KMS-11 (cell line): ENCODE measurements around the gene SMIM17.

ENCODE experiments used
- H2AFZ ChIP-seq: fragments of 200-600 bp; sonication (generic); 2 replicates; pipeline ENCODE4 v1.6.1; 2016; ENCODE audit warnings: antibody characterized with exemption, mixed run types, low read depth
- H3K27ac ChIP-seq: fragments of 200-600 bp; sonication (generic); 2 replicates; pipeline ENCODE4 v1.6.1; 2016; ENCODE audit warnings: mild to moderate bottlenecking, mixed run types
- H3K27me3 ChIP-seq: fragments of 200-600 bp; sonication (generic); 2 replicates; pipeline ENCODE4 v1.6.1; 2017; ENCODE audit warnings: mild to moderate bottlenecking, low read depth, mixed run types, moderate library complexity; ENCODE audit not compliant: insufficient read depth
- H3K36me3 ChIP-seq: fragments of 200-600 bp; sonication (generic); 2 replicates; pipeline ENCODE4 v1.6.1; 2017; ENCODE audit warnings: mild to moderate bottlenecking, mixed run types; ENCODE audit not compliant: insufficient read depth
- H3K4me1 ChIP-seq: fragments of 200-600 bp; sonication (generic); 2 replicates; pipeline ENCODE4 v1.6.1; 2016; ENCODE audit warnings: mild to moderate bottlenecking, low read depth, mixed run types; ENCODE audit not compliant: poor library complexity, severe bottlenecking
- H3K4me2 ChIP-seq: fragments of 200-600 bp; sonication (generic); 2 replicates; pipeline ENCODE4 v1.7.0; 2016; ENCODE audit warnings: mild to moderate bottlenecking, mixed run types
- H3K4me3 ChIP-seq: fragments of 200-600 bp; sonication (generic); IDR thresholded peaks from 2 replicates; pipeline ENCODE4 v1.6.1; 2017; ENCODE audit warnings: low read depth, low read length, mixed read lengths; ENCODE audit not compliant: insufficient read depth
- H3K79me2 ChIP-seq: fragments of 200-600 bp; sonication (generic); 2 replicates; pipeline ENCODE4 v1.6.1; 2016; ENCODE audit warnings: low read depth, mixed run types; ENCODE audit not compliant: insufficient read depth
- H3K9ac ChIP-seq: fragments of 200-600 bp; sonication (generic); 2 replicates; pipeline ENCODE4 v1.6.1; 2016; ENCODE audit warnings: mild to moderate bottlenecking, mixed run types
- H4K20me1 ChIP-seq: fragments of 200-600 bp; sonication (generic); 2 replicates; pipeline ENCODE4 v1.6.1; 2016; ENCODE audit warnings: mild to moderate bottlenecking, mixed run types; ENCODE audit not compliant: insufficient read depth
- TF ChIP-seq, protein P1 (sequence below): fragments of 200-600 bp; sonication (generic); conservative IDR thresholded peaks from 2 replicates; pipeline ENCODE4 v1.6.1; 2017; ENCODE audit warnings: low read depth, mild to moderate bottlenecking, antibody characterized with exemption, low read length, moderate library complexity, mixed read lengths

Gene SMIM17

GRCh38 chr19:56625708-56626107 is 17.3 kb upstream of the SMIM17 start:
- H3K79me2 ChIP-seq, result no peaks in the 10 kb centered on the region
- TF ChIP-seq, protein P1, sequence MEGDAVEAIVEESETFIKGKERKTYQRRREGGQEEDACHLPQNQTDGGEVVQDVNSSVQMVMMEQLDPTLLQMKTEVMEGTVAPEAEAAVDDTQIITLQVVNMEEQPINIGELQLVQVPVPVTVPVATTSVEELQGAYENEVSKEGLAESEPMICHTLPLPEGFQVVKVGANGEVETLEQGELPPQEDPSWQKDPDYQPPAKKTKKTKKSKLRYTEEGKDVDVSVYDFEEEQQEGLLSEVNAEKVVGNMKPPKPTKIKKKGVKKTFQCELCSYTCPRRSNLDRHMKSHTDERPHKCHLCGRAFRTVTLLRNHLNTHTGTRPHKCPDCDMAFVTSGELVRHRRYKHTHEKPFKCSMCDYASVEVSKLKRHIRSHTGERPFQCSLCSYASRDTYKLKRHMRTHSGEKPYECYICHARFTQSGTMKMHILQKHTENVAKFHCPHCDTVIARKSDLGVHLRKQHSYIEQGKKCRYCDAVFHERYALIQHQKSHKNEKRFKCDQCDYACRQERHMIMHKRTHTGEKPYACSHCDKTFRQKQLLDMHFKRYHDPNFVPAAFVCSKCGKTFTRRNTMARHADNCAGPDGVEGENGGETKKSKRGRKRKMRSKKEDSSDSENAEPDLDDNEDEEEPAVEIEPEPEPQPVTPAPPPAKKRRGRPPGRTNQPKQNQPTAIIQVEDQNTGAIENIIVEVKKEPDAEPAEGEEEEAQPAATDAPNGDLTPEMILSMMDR, result no peak
- no peak overlapping the region for H3K9ac ChIP-seq
- H3K27ac ChIP-seq, result no peak overlapping the region
- H3K4me3 ChIP-seq, result no peak overlapping the region
- no peaks in the 10 kb centered on the region for H3K27me3 ChIP-seq
- no peak overlapping the region for H2AFZ ChIP-seq
- no peak overlapping the region for H3K4me2 ChIP-seq
- no peaks in the 10 kb centered on the region; the same call in 1 of the 2 replicates for H3K36me3 ChIP-seq
- H3K4me1 ChIP-seq, result no peaks in the 10 kb centered on the region
- no peaks in the 10 kb centered on the region for H4K20me1 ChIP-seq

DNA sequence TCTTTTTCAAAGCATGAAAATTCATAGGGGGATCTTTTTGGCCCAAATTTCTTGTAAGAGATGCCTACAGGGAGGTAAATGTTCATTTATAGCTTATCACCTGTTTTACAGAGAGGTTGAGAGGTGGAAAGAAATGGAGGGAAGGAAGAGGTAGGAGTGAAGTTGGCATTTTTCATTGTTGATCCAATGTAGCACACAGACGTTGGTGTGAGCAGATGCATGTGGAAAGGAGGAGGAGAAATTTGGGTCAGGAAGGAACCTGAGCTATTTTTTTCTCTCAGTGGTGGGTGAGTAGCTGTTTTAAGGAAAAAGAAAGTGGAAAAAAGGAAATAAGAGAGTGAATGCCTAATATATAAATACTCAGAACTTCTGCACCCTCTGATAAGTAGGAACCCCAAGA is 9.9 kb upstream of the SMIM17 start:
- no peak overlapping the region for H3K4me3 ChIP-seq
- H2AFZ ChIP-seq, result no peak overlapping the region
- H3K27ac ChIP-seq, result no peak overlapping the region
- no peaks in the 10 kb centered on the region for H3K4me1 ChIP-seq
- TF ChIP-seq, protein P1, result no peak
- H3K79me2 ChIP-seq, result no peaks in the 10 kb centered on the region
- H3K27me3 ChIP-seq, result no peaks in the 10 kb centered on the region
- no peaks in the 10 kb centered on the region for H4K20me1 ChIP-seq
- no peak overlapping the region for H3K4me2 ChIP-seq
- H3K36me3 ChIP-seq, result no peaks in the 10 kb centered on the region
- no peak overlapping the region for H3K9ac ChIP-seq

DNA sequence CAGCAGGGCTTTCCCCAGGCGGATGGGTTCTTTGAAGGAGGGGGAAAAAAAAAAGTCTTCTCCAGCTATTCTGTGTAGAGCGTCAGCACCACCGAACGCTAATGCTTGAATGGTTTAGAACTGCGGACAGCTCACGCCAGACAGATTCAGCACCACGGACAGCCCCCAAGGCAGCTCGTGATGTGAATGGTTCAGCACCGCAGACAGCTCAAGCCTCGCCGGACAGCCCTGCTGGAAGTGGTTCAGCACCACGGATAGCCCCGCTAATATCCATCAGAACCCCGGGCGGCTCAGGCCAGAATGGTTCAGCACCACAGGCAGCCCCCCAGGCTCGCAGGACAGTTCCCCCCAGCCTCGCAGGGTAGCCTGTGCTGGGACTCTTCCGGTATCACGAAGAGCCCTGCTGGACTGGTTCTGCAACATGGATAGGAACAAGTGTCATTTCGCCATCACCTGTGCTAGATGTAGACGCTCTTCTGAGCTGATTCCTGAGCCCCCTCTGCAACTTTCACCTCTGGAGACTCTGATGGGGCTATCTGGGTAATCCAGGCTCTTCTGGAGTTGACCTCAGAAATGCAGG is 4.9 kb upstream of the SMIM17 start:
- Histone ChIP-seq H3K79me2 (no peaks in the 10 kb centered on the region), H4K20me1 (no peaks in the 10 kb centered on the region), H3K4me3 (no peak overlapping the region), H3K4me2 (no peak overlapping the region), H3K27ac (no peak overlapping the region), H3K4me1 (no peaks in the 10 kb centered on the region), H2AFZ (no peak overlapping the region), H3K27me3 (no peaks in the 10 kb centered on the region), H3K36me3 (no peaks in the 10 kb centered on the region), H3K9ac (no peak overlapping the region)
- TF ChIP-seq, protein P1, result no peak

DNA sequence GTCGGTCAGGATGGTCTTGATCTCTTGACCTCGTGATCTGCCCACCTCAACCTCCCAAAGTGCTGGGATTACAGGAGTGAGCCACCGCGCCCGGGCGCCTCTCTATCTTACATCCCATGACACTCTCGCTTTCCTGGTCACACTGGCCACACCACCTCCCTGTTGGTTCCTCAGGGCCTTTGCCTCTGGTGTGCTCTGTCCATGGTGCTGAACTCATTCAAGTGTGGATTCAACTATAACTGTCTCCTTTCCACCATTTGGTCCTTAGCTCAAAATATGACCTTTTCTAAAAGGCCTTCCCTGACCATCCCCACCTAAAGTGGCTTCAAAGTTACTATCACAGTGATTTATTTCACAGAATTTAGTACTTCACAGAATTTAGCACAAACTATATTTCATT is 3.7 kb upstream of the SMIM17 start:
- no peak overlapping the region for H3K9ac ChIP-seq
- H3K79me2 ChIP-seq, result no peaks in the 10 kb centered on the region
- H2AFZ ChIP-seq, result no peak overlapping the region
- H4K20me1 ChIP-seq, result no peaks in the 10 kb centered on the region
- H3K27ac ChIP-seq, result no peak overlapping the region
- H3K4me2 ChIP-seq, result no peak overlapping the region
- H3K4me1 ChIP-seq, result no peaks in the 10 kb centered on the region
- no peaks in the 10 kb centered on the region for H3K27me3 ChIP-seq
- TF ChIP-seq, protein P1, result no peak
- H3K4me3 ChIP-seq, result no peak overlapping the region
- no peaks in the 10 kb centered on the region for H3K36me3 ChIP-seq
